MCF 10A (cell line): ENCODE data around the gene GFER. TPM values are rescaled to one million over a fixed set of nuclear protein-coding genes. Genes with fewer than 3 reads are reported as not detected.

Source experiments
- BruUV-seq: library from RNA; stranded (reverse); fragments of 400-500 nt; replicated peaks from 2 replicates; lab custom pipeline; 2021; lab: Mats Ljungman, UMichigan
- CTCF ChIA-PET: fragments of 300-600 bp; sonication (Branson Sonifier 250); formaldehyde crosslinking; extraction: SDS; loops from one replicate; lab custom pipeline; 2021; ENCODE audit warnings: antibody characterized with exemption, inconsistent platforms; lab: Yijun Ruan, JAX
- POLR2A ChIA-PET: fragments of 300-600, 350-650 bp; sonication (Branson Sonifier 250); formaldehyde crosslinking; extraction: SDS; loops from one replicate; lab custom pipeline; 2020; ENCODE audit warnings: antibody characterized with exemption, inconsistent platforms; lab: Yijun Ruan, JAX
- DNase-seq: peaks from one replicate; pipeline ENCODE4 v3.0.0-alpha.2; 2018; ENCODE audit not compliant: unreplicated experiment
- H3K27ac Mint-ChIP-seq: one replicate; pipeline ENCODE4 v1.8.0; 2022; ENCODE audit warnings: mild to moderate bottlenecking, low read depth, mixed read lengths; ENCODE audit not compliant: unreplicated experiment
- H3K27me3 Mint-ChIP-seq: one replicate; pipeline ENCODE4 v1.8.0; 2022; ENCODE audit warnings: mixed read lengths; ENCODE audit not compliant: insufficient read depth, unreplicated experiment
- H3K36me3 Mint-ChIP-seq: one replicate; pipeline ENCODE4 v1.8.0; 2022; ENCODE audit warnings: mild to moderate bottlenecking, moderate library complexity, mixed read lengths; ENCODE audit not compliant: insufficient read depth, unreplicated experiment
- H3K4me1 Mint-ChIP-seq: one replicate; pipeline ENCODE4 v1.8.0; 2022; ENCODE audit warnings: mixed read lengths; ENCODE audit not compliant: insufficient read depth, unreplicated experiment
- H3K4me3 Mint-ChIP-seq: one replicate; pipeline ENCODE4 v1.8.0; 2022; ENCODE audit warnings: mild to moderate bottlenecking, moderate library complexity, mixed read lengths; ENCODE audit not compliant: unreplicated experiment
- H3K9me3 Mint-ChIP-seq: one replicate; pipeline ENCODE4 v1.8.0; 2022; ENCODE audit warnings: mixed read lengths; ENCODE audit not compliant: unreplicated experiment
- intact Hi-C: fragments of 100-400 bp; cut with micrococcal nuclease; formaldehyde crosslinking; loops from 2 replicates; pipeline ENCODE4 v1.14.1; 2022
- total RNA-seq: library from RNA; stranded (reverse); gene quantifications from 2 replicates; pipeline ENCODE4 v1.2.3, GENCODE V29; 2022
- TF ChIP-seq, protein P1 (sequence below): fragments of 200-600 bp; IDR thresholded peaks from one replicate; pipeline ENCODE4 v1.8.0; 2022; ENCODE audit warnings: antibody characterized with exemption, mild to moderate bottlenecking; ENCODE audit not compliant: unreplicated experiment

Gene GFER
- total RNA-seq, 1 experiment from 2014 or later = 40.8 TPM

DNA sequence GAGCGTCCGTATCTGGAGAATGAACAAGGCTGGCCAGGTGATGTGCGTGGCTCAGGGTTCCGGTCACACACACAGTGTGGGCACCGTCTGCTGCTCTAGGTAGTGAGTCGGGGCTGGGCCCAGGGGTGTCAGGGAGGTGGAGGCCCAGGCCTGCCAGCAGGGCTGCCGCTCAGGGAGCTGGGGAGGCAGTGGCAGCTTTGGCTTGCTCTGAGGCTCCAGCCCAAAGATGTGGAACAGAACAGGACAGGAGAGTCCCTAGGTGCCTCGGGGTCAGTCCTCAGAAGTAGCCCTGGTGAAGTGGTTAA is 7.8 kb upstream of the GFER start:
- POLR2A ChIA-PET = interaction anchor here (1.2 kb wide), 1 partner anchor 179 kb away, joined by 3 read pairs; no protein-coding TSS in a partner anchor
- CTCF ChIA-PET = no interaction called here
- H3K36me3 Mint-ChIP-seq = peaks cover 30% of the 10 kb centered on the region
- H3K9me3 Mint-ChIP-seq = no peaks in the 10 kb centered on the region
- H3K27ac Mint-ChIP-seq = no peak overlapping the region
- peaks cover 12% of the 10 kb centered on the region for H3K4me1 Mint-ChIP-seq
- no TSS peak for BruUV-seq
- H3K4me3 Mint-ChIP-seq = no peak overlapping the region
- DNase-seq = no peak
- intact Hi-C loops = no loop called here
- TF ChIP-seq, protein P1, sequence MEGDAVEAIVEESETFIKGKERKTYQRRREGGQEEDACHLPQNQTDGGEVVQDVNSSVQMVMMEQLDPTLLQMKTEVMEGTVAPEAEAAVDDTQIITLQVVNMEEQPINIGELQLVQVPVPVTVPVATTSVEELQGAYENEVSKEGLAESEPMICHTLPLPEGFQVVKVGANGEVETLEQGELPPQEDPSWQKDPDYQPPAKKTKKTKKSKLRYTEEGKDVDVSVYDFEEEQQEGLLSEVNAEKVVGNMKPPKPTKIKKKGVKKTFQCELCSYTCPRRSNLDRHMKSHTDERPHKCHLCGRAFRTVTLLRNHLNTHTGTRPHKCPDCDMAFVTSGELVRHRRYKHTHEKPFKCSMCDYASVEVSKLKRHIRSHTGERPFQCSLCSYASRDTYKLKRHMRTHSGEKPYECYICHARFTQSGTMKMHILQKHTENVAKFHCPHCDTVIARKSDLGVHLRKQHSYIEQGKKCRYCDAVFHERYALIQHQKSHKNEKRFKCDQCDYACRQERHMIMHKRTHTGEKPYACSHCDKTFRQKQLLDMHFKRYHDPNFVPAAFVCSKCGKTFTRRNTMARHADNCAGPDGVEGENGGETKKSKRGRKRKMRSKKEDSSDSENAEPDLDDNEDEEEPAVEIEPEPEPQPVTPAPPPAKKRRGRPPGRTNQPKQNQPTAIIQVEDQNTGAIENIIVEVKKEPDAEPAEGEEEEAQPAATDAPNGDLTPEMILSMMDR = no peak
- no peaks in the 10 kb centered on the region for H3K27me3 Mint-ChIP-seq

DNA sequence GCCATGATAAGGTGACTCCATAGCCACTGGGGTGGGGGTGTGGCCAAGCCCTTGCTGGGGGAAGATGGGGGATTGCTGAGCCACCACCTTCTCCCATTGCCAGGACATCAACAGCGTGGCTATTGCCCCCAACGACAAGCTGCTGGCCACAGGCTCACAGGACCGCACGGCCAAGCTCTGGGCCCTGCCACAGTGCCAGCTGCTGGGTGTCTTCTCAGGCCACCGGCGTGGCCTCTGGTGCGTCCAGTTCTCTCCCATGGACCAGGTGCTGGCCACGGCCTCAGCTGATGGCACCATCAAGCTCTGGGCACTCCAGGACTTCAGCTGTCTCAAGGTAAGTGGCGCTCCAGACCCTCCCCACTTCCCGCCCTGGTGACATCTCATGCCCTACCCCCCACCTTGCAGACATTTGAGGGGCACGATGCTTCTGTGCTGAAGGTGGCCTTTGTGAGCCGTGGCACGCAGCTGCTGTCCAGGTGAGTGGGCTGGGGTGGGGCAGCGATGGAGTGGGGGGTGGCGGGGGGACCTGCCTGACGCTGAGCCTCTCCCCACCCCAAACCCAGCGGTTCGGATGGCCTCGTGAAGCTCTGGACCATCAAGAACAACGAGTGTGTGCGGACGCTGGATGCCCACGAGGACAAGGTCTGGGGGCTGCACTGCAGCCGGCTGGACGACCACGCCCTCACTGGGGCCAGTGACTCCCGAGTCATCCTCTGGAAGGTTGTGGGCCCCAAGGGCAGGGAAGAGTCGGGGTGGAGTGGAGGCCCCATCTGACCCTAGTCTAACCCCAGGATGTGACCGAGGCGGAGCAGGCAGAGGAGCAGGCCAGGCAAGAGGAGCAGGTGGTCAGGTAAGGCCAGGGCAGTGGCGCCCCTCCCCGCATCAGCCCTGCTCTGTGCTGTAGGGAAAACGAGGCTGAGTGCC is 6.8 kb upstream of the GFER start:
- Mint-ChIP-seq H3K4me3 (no peak overlapping the region), H3K27ac (no peak overlapping the region), H3K27me3 (no peaks in the 10 kb centered on the region), H3K36me3 (peaks cover 30% of the 10 kb centered on the region), H3K9me3 (no peaks in the 10 kb centered on the region), H3K4me1 (peaks cover 6% of the 10 kb centered on the region)
- ChIA-PET POLR2A (interaction anchor here (0.5 to 6.2 kb wide), 5 partner anchors 11 to 227 kb away, joined by 3 to 56 read pairs (median 3); partner anchors contain the start of genes RPS2 and TRAF7), CTCF (interaction anchor here (0.5 kb wide), 1 partner anchor 165 kb away, joined by 3 read pairs; no protein-coding TSS in a partner anchor)
- no TSS peak for BruUV-seq
- DNase-seq = no peak
- intact Hi-C loops = no loop called here
- TF ChIP-seq, protein P1 = no peak

DNA sequence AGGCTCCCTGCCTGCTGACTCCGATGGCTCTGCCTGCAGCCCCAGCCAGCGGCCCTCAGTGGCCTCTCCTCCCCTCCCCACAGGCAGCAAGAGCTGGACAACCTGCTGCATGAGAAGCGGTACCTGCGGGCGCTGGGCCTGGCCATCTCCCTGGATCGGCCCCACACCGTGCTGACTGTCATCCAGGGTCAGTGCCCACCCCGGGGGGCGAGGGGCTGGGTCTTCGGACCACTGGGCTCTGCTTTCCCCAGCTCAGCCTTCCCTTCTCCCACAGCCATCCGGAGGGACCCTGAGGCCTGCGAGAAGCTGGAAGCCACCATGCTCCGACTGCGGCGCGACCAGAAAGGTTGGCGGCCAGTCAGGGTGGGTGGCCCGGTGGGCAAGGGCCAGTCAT is 6.1 kb upstream of the GFER start:
- Mint-ChIP-seq H3K27me3 (no peaks in the 10 kb centered on the region), H3K9me3 (no peaks in the 10 kb centered on the region), H3K27ac (no peak overlapping the region), H3K4me1 (peaks cover 3% of the 10 kb centered on the region), H3K4me3 (no peak overlapping the region), H3K36me3 (peaks cover 30% of the 10 kb centered on the region)
- no peak for DNase-seq
- TF ChIP-seq, protein P1 = no peak
- ChIA-PET CTCF (interaction anchor here (0.5 to 0.6 kb wide), 3 partner anchors 165 to 661 kb away, joined by 3 to 4 read pairs (median 3); no protein-coding TSS in a partner anchor), POLR2A (interaction anchor here (0.6 to 6.2 kb wide), 5 partner anchors 11 to 177 kb away, joined by 3 to 56 read pairs (median 4); partner anchors contain the start of genes NDUFB10, RPS2 and TRAF7)
- intact Hi-C loops = no loop called here
- no TSS peak for BruUV-seq

DNA sequence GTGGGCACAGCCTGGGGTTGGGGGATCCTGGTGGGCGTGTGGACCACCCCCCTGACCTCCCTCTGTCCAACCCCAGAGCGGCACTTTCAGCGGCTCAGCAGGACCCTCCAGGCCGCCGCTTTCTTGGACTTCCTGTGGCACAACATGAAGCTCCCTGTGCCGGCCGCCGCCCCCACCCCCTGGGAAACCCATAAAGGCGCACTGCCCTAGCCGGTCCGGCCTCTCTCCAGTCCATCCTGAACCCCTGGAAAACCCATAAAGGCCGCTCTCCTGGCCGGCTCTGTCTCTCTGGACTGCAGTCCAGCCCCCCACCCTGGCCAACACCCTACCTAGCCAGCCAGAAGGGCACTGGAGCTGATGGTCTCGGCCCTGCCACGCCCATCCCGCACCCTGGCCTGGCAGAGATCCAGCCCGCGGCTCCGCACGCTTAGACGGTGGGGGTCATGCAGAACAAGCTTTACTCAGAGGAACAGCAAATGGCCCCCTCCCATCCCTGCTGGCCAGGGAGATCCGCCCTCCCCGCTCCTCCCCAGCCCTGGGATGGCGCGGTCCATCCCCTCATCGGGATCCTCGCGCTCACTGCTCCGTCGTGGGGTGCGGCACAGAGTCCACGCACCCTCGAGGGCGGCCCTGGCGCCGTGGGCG is 5.4 kb upstream of the GFER start:
- H3K4me1 Mint-ChIP-seq = peaks cover 6% of the 10 kb centered on the region
- CTCF ChIA-PET = interaction anchor here (0.6 kb wide), 2 partner anchors 615 to 662 kb away, joined by 3 to 4 read pairs; no protein-coding TSS in a partner anchor
- H3K27ac Mint-ChIP-seq = no peak overlapping the region
- TF ChIP-seq, protein P1 = no peak
- BruUV-seq = no TSS peak
- H3K4me3 Mint-ChIP-seq = no peak overlapping the region
- no peaks in the 10 kb centered on the region for H3K9me3 Mint-ChIP-seq
- POLR2A ChIA-PET = interaction anchor here (0.5 to 6.2 kb wide), 8 partner anchors 10 to 176 kb away, joined by 3 to 56 read pairs (median 4); partner anchors contain the start of genes NDUFB10, RPS2 and TRAF7
- no peaks in the 10 kb centered on the region for H3K27me3 Mint-ChIP-seq
- peaks cover 28% of the 10 kb centered on the region for H3K36me3 Mint-ChIP-seq
- no peak for DNase-seq
- intact Hi-C loops = no loop called here
